Measurements from ENCODE around the gene RPS25.

DNA sequence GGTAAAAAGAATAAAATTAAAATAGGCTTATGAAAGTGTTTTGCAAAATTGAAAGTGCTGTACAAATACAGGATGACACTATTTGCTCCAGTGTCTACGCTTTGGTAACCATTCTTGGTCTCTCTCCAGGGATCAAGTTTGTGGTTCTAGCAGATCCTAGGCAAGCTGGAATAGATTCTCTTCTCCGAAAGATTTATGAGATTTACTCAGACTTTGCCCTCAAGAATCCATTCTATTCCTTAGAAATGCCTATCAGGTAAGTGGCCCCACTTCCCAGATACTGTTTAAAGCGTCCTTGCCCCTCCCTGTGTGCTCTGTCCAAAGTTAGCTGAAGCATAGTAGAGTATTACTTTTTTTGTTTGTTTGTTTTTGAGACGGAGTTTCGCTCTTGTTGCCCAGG, 3.5 kb upstream of the RPS25 start:
- TF ChIP-seq YY1 (IDR thresholded peaks at IDR 0.05) (no peak), REST (IDR thresholded peaks at IDR 0.05) (no peak), GABPA (IDR thresholded peaks at IDR 0.05 in 1 of 2, conservative IDR thresholded peaks at IDR 0.05 in 1 of 2) (no peak), ZBTB33 (IDR thresholded peaks at IDR 0.05) (no peak), SP1 (IDR thresholded peaks at IDR 0.05) (no peak), TAF1 (conservative IDR thresholded peaks at IDR 0.05) (no peak), RAD21 (IDR thresholded peaks at IDR 0.05) (no peak), FOXA1 (IDR thresholded peaks at IDR 0.05) (no peak)
- TF ChIP-seq, protein P1, sequence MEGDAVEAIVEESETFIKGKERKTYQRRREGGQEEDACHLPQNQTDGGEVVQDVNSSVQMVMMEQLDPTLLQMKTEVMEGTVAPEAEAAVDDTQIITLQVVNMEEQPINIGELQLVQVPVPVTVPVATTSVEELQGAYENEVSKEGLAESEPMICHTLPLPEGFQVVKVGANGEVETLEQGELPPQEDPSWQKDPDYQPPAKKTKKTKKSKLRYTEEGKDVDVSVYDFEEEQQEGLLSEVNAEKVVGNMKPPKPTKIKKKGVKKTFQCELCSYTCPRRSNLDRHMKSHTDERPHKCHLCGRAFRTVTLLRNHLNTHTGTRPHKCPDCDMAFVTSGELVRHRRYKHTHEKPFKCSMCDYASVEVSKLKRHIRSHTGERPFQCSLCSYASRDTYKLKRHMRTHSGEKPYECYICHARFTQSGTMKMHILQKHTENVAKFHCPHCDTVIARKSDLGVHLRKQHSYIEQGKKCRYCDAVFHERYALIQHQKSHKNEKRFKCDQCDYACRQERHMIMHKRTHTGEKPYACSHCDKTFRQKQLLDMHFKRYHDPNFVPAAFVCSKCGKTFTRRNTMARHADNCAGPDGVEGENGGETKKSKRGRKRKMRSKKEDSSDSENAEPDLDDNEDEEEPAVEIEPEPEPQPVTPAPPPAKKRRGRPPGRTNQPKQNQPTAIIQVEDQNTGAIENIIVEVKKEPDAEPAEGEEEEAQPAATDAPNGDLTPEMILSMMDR (IDR thresholded peaks at IDR 0.05; ENCODE audit: low read depth, low read length, missing input control), result no peak
- TF ChIP-seq, protein P2, sequence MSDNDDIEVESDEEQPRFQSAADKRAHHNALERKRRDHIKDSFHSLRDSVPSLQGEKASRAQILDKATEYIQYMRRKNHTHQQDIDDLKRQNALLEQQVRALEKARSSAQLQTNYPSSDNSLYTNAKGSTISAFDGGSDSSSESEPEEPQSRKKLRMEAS (IDR thresholded peaks at IDR 0.05), result no peak
- TF ChIP-seq, protein P3, sequence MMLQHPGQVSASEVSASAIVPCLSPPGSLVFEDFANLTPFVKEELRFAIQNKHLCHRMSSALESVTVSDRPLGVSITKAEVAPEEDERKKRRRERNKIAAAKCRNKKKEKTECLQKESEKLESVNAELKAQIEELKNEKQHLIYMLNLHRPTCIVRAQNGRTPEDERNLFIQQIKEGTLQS (IDR thresholded peaks at IDR 0.05), result no peak
